RWPE2 (cell line): ENCODE measurements around the gene BRINP3.
A peak's percentile ranks its signal among the peaks of the same experiment; 100 is the strongest.

Experiments used
- ATAC-seq: fragments of 200-7000 bp; cut with Tn5 transposase; 3 replicates; pipeline ENCODE4 v1.9.1; 2021; ENCODE audit warnings: low read depth
- DNase-seq: peaks from one replicate; pipeline ENCODE4 v3.0.0-alpha.2; 2020; ENCODE audit warnings: low spot score
- H3K27ac ChIP-seq: fragments of 450-650 bp; 2 replicates; pipeline ENCODE4 v1.5.1; 2017; ENCODE audit warnings: mild to moderate bottlenecking; ENCODE audit not compliant: poor library complexity, severe bottlenecking
- H3K27me3 ChIP-seq: fragments of 250-450 bp; sonication (Bioruptor Pico); 2 replicates; pipeline ENCODE4 v1.5.1; 2021; ENCODE audit warnings: mild to moderate bottlenecking, moderate library complexity; ENCODE audit not compliant: insufficient read depth, poor library complexity, severe bottlenecking
- H3K36me3 ChIP-seq: fragments of 250-450 bp; sonication (Bioruptor Pico); 2 replicates; pipeline ENCODE4 v1.5.1; 2020; ENCODE audit warnings: low read depth, mild to moderate bottlenecking, moderate library complexity
- H3K4me1 ChIP-seq: fragments of 250-450 bp; sonication (Bioruptor Pico); 2 replicates; pipeline ENCODE4 v1.5.1; 2021; ENCODE audit warnings: mild to moderate bottlenecking, moderate library complexity; ENCODE audit not compliant: insufficient read depth, poor library complexity, severe bottlenecking
- H3K4me3 ChIP-seq: fragments of 250-450 bp; sonication (Bioruptor Pico); 2 replicates; pipeline ENCODE4 v1.5.1; 2021; ENCODE audit warnings: mild to moderate bottlenecking, moderate library complexity; ENCODE audit not compliant: severe bottlenecking
- H3K9me3 ChIP-seq: fragments of 250-450 bp; sonication (Bioruptor Pico); 2 replicates; pipeline ENCODE4 v1.5.1; 2021; ENCODE audit warnings: mild to moderate bottlenecking, moderate library complexity; ENCODE audit not compliant: severe bottlenecking
- TF ChIP-seq, protein P1 (sequence below): fragments of 450-650 bp; IDR thresholded peaks from one replicate; pipeline ENCODE4 v1.5.1; 2017; ENCODE audit warnings: mild to moderate bottlenecking, moderate library complexity; ENCODE audit not compliant: poor library complexity, severe bottlenecking

The BRINP3 gene

DNA sequence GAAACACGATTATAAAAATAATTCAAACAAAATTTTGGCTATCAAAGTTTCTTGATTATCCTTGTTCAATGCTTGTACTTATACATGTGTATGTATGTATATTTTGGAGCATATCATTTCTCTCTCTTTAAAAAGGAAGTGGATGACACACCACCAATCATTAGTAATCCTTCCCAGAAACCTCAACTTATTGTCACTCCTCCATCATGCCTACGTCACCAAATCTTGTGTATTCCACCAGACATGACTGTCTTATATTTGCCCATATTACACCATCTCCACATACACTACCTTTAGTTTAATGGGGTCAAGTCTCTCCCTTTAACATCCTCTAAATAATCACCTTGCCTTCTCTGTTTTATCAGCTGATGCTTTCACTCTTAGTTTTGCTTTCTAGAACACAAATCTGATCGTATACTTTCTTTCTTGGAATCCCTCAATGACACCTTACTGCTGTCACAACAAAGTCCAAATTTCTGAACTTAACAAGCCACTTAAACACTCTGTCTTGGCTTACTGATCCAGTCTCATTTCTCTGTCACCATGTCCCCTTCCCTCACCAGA is 124.0 kb downstream of the BRINP3 start:
- no peaks in the 10 kb centered on the region for H3K4me1 ChIP-seq
- no peaks in the 10 kb centered on the region for H3K36me3 ChIP-seq
- TF ChIP-seq, protein P1, sequence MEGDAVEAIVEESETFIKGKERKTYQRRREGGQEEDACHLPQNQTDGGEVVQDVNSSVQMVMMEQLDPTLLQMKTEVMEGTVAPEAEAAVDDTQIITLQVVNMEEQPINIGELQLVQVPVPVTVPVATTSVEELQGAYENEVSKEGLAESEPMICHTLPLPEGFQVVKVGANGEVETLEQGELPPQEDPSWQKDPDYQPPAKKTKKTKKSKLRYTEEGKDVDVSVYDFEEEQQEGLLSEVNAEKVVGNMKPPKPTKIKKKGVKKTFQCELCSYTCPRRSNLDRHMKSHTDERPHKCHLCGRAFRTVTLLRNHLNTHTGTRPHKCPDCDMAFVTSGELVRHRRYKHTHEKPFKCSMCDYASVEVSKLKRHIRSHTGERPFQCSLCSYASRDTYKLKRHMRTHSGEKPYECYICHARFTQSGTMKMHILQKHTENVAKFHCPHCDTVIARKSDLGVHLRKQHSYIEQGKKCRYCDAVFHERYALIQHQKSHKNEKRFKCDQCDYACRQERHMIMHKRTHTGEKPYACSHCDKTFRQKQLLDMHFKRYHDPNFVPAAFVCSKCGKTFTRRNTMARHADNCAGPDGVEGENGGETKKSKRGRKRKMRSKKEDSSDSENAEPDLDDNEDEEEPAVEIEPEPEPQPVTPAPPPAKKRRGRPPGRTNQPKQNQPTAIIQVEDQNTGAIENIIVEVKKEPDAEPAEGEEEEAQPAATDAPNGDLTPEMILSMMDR, result no peak
- no peak overlapping the region for H3K4me3 ChIP-seq
- DNase-seq, result no peak
- peaks cover 4% of the 10 kb centered on the region for H3K27me3 ChIP-seq
- no peaks in the 10 kb centered on the region for H3K9me3 ChIP-seq
- no peak overlapping the region for H3K27ac ChIP-seq
- no peak for ATAC-seq

DNA sequence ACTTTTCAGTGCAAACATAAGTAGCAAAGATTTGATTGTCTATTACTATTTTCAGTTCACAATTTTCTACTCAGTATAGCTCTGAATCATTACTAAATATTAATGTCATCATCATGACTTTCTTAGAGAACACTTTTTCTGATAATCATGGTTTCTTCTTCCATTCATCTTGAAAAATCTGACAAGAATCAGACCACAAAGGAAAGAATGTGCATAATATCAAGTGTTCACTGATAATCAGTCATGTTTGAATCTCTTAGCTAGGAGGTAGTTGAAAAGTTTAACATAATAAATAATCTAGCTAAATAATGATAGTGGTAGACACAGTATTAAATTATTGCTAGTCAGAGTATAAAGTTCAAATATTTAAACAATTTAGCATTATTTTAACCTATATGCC is 133.2 kb downstream of the BRINP3 start:
- Histone ChIP-seq H3K4me1 (no peaks in the 10 kb centered on the region), H3K4me3 (no peak overlapping the region), H3K36me3 (no peaks in the 10 kb centered on the region), H3K27ac (no peak overlapping the region), H3K9me3 (no peaks in the 10 kb centered on the region), H3K27me3 (no peaks in the 10 kb centered on the region)
- ATAC-seq (no peak), DNase-seq (no peak)
- TF ChIP-seq, protein P1, result no peak

- no peaks in the 10 kb centered on the region for H3K27me3 ChIP-seq
- ATAC-seq, result no peak
- no peaks in the 10 kb centered on the region for H3K9me3 ChIP-seq
- H3K4me1 ChIP-seq, result no peaks in the 10 kb centered on the region
- H3K36me3 ChIP-seq, result no peaks in the 10 kb centered on the region
- no peak overlapping the region for H3K27ac ChIP-seq
- TF ChIP-seq, protein P1, result no peak
- DNase-seq, result no peak
- no peak overlapping the region for H3K4me3 ChIP-seq
Observed at GRCh38 chr1:190338829-190339228, 138.8 kb downstream of the BRINP3 start.

DNA sequence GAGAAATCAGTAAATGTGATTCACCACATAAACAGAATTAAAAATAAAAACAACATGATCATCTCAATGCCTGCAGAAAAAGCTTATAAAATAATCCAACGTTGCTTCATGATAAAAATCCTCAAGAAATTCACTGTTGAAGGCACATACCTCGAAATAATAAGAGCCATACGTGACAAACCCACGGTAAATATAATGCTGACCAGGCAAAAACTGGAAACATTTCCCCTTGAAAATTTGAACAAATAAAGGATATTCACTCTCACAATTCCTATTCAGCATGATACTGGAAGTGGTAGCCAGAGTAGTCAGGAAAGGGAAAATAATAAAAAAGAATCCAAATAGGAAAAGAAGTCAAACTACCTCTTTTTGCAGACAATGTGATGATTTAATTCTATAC is 148.8 kb downstream of the BRINP3 start:
- TF ChIP-seq, protein P1, result no peak
- H3K27me3 ChIP-seq, result no peaks in the 10 kb centered on the region
- no peak overlapping the region for H3K4me3 ChIP-seq
- H3K4me1 ChIP-seq, result no peaks in the 10 kb centered on the region
- DNase-seq (no peak), ATAC-seq (no peak)
- no peaks in the 10 kb centered on the region for H3K36me3 ChIP-seq
- no peak overlapping the region for H3K27ac ChIP-seq
- H3K9me3 ChIP-seq, result no peaks in the 10 kb centered on the region

DNA sequence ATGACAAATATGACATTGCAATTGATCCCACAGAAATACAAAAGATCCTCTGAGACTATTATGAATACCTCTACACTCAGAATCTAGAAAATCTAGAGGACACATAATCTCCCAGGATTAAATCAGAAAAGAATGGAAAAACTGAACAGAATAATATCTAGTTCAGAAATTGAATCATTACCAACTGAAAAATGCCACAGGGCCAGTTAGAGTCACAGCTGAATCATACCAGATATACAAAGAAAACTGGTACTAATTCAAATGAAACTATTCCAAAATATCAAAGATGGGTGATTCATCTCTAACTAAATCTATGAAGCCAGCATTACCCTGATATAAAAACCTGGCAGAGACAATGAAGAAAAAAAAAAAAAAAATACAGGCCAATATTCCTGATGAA is 149.3 kb downstream of the BRINP3 start:
- peak; percentile 33; the same call in 1 of the 3 replicates for ATAC-seq
- TF ChIP-seq, protein P1, result no peak

More for the DNA sequence above, 149.3 kb downstream of the BRINP3 start:
- no peaks in the 10 kb centered on the region for H3K36me3 ChIP-seq
- no peaks in the 10 kb centered on the region for H3K27me3 ChIP-seq
- H3K27ac ChIP-seq, result no peak overlapping the region
- DNase-seq, result no peak
- H3K4me1 ChIP-seq, result no peaks in the 10 kb centered on the region
- H3K9me3 ChIP-seq, result no peaks in the 10 kb centered on the region
- H3K4me3 ChIP-seq, result no peak overlapping the region
